ENCODE data around the gene FAM20C. TPM values are rescaled to one million over a fixed set of nuclear protein-coding genes. Genes with fewer than 3 reads are reported as not detected.

Gene FAM20C
- total RNA-seq, 1 experiment from 2014 or later: 34.0 TPM

- Mint-ChIP-seq H3K4me3 (ENCODE audit: unreplicated experiment) (no peak overlapping the region), H3K27me3 (ENCODE audit: insufficient read depth, unreplicated experiment) (no peaks in the 10 kb centered on the region), H3K27ac (ENCODE audit: unreplicated experiment) (no peak overlapping the region), H3K9me3 (ENCODE audit: unreplicated experiment) (no peaks in the 10 kb centered on the region), H3K36me3 (ENCODE audit: insufficient read depth, unreplicated experiment) (no peaks in the 10 kb centered on the region), H3K4me1 (ENCODE audit: low read depth, unreplicated experiment) (no peaks in the 10 kb centered on the region)
- H3K4me3 ChIP-seq (ENCODE audit: low read depth, low read length): no peak overlapping the region
- intact Hi-C loops (cut with micrococcal nuclease; ENCODE audit: unreplicated experiment): no loop called here
- 0 out of 2 replicates have a peak, but pooled peaks cover 5% of the 10 kb centered on the region for H3K4me1 ChIP-seq
- BruUV-seq (replicated peaks): no TSS peak
- no peaks in the 10 kb centered on the region for H3K36me3 ChIP-seq (ENCODE audit: control insufficient read depth, insufficient read depth, low read length)
- no peak for TF ChIP-seq CTCF (IDR thresholded peaks at IDR 0.05; ENCODE audit: insufficient read depth in 1 of 2, low read depth in 1 of 2, low read length in 1 of 2, severe bottlenecking in 1 of 2, unreplicated experiment in 1 of 2)
- no peak for DNase-seq
- POLR2A ChIA-PET: interaction anchor here (0.8 kb wide), 1 partner anchor 331 kb away, joined by 3 read pairs; no protein-coding TSS in a partner anchor
- H3K27me3 ChIP-seq (replicated peaks; ENCODE audit: control insufficient read depth, insufficient read depth, low read length): no peaks in the 10 kb centered on the region
- H3K9me3 ChIP-seq: no peaks in the 10 kb centered on the region
- CTCF ChIA-PET: no interaction called here
These were observed 5.0 kb upstream of the FAM20C start for GRCh38 chr7:187227-187927.

- no peaks in the 10 kb centered on the region for H3K4me1 Mint-ChIP-seq (ENCODE audit: low read depth, unreplicated experiment)
- no peak for TF ChIP-seq CTCF (IDR thresholded peaks at IDR 0.05; ENCODE audit: insufficient read depth in 1 of 2, low read depth in 1 of 2, low read length in 1 of 2, severe bottlenecking in 1 of 2, unreplicated experiment in 1 of 2)
- H3K9me3 Mint-ChIP-seq (ENCODE audit: unreplicated experiment): no peaks in the 10 kb centered on the region
- no peaks in the 10 kb centered on the region for H3K27me3 ChIP-seq (replicated peaks; ENCODE audit: control insufficient read depth, insufficient read depth, low read length)
- no peaks in the 10 kb centered on the region for H3K36me3 Mint-ChIP-seq (ENCODE audit: insufficient read depth, unreplicated experiment)
- 0 out of 2 replicates have a peak, but pooled peaks cover 5% of the 10 kb centered on the region for H3K4me1 ChIP-seq
- ChIA-PET CTCF (no interaction called here), POLR2A (interaction anchor here (0.8 kb wide), 1 partner anchor 330 kb away, joined by 3 read pairs; no protein-coding TSS in a partner anchor)
- no peak overlapping the region for H3K4me3 Mint-ChIP-seq (ENCODE audit: unreplicated experiment)
- BruUV-seq (replicated peaks): no TSS peak
- H3K4me3 ChIP-seq (ENCODE audit: low read depth, low read length): no peak overlapping the region
- no peaks in the 10 kb centered on the region for H3K36me3 ChIP-seq (ENCODE audit: control insufficient read depth, insufficient read depth, low read length)
- intact Hi-C loops (cut with micrococcal nuclease; ENCODE audit: unreplicated experiment): no loop called here
- H3K9me3 ChIP-seq: no peaks in the 10 kb centered on the region
- H3K27me3 Mint-ChIP-seq (ENCODE audit: insufficient read depth, unreplicated experiment): no peaks in the 10 kb centered on the region
- H3K27ac Mint-ChIP-seq (ENCODE audit: unreplicated experiment): no peak overlapping the region
- no peak for DNase-seq
These were observed 4.2 kb upstream of the FAM20C start for GRCh38 chr7:188174-188573.

- Mint-ChIP-seq H3K27ac (ENCODE audit: unreplicated experiment) (no peak overlapping the region), H3K36me3 (ENCODE audit: insufficient read depth, unreplicated experiment) (no peaks in the 10 kb centered on the region), H3K4me3 (ENCODE audit: unreplicated experiment) (no peak overlapping the region), H3K9me3 (ENCODE audit: unreplicated experiment) (no peaks in the 10 kb centered on the region), H3K4me1 (ENCODE audit: low read depth, unreplicated experiment) (peaks cover 4% of the 10 kb centered on the region), H3K27me3 (ENCODE audit: insufficient read depth, unreplicated experiment) (no peaks in the 10 kb centered on the region)
- ChIA-PET POLR2A (no interaction called here), CTCF (no interaction called here)
- H3K4me1 ChIP-seq: peaks cover 5% of the 10 kb centered on the region; the same call in 1 of the 2 replicates
- DNase-seq: no peak
- H3K4me3 ChIP-seq (ENCODE audit: low read depth, low read length): no peak overlapping the region
- BruUV-seq (replicated peaks): no TSS peak
- H3K9me3 ChIP-seq: no peaks in the 10 kb centered on the region
- no peak for TF ChIP-seq CTCF (IDR thresholded peaks at IDR 0.05; ENCODE audit: insufficient read depth in 1 of 2, low read depth in 1 of 2, low read length in 1 of 2, severe bottlenecking in 1 of 2, unreplicated experiment in 1 of 2)
- H3K27me3 ChIP-seq (replicated peaks; ENCODE audit: control insufficient read depth, insufficient read depth, low read length): no peaks in the 10 kb centered on the region
- intact Hi-C loops (cut with micrococcal nuclease; ENCODE audit: unreplicated experiment): no loop called here
- H3K36me3 ChIP-seq (ENCODE audit: control insufficient read depth, insufficient read depth, low read length): no peaks in the 10 kb centered on the region
These were observed 3.5 kb upstream of the FAM20C start for GRCh38 chr7:188727-189500.

Measured in Caco-2 (cell line).